BE2C (cell line): Measurements from ENCODE around the gene SLC5A4.

ENCODE experiments used
- DNase-seq: peaks from one replicate; pipeline ENCODE4 v3.0.0-alpha.2; 2020
- H3K27me3 ChIP-seq: fragments of 250-450 bp; sonication (Bioruptor Pico); 2 replicates; pipeline ENCODE4 v1.5.1; 2020; ENCODE audit warnings: mild to moderate bottlenecking
- H3K36me3 ChIP-seq: fragments of 250-450 bp; sonication (Bioruptor Pico); 2 replicates; pipeline ENCODE4 v1.5.1; 2020; ENCODE audit warnings: mild to moderate bottlenecking
- H3K4me1 ChIP-seq: fragments of 250-450 bp; sonication (Bioruptor Pico); 2 replicates; pipeline ENCODE4 v1.5.1; 2020
- H3K4me3 ChIP-seq: 2 replicates; pipeline ENCODE4 v1.5.1; 2011; ENCODE audit warnings: low read depth, low read length
- H3K9me3 ChIP-seq: fragments of 250-450 bp; sonication (Bioruptor Pico); 2 replicates; pipeline ENCODE4 v1.5.1; 2020
- CTCF ChIP-seq: IDR thresholded peaks from 2 replicates; pipeline ENCODE4 v1.5.1; 2012; ENCODE audit warnings: mild to moderate bottlenecking, low read depth, low read length

SLC5A4 gene

DNA sequence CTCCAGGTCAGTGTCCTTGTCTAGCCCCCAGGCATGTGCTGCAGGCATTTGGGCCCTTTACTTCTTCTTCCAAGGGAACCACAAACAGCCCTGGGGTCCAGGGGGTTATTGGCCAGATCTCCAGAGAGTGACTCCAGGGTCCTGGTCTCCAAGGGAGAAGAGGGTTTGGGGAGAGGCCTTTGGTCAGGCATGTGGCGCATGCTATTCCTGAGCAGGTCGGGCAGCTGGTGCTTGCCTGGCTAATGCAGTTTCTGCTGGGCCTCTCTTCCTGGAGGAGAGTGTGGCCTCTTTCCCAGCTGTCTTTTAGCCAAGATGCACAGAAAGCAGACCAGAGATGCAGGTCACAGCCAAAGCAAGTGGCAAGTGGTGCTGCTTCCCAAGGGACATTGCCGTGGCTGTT lies 46.5 kb downstream of the SLC5A4 start:
- no peak overlapping the region for H3K4me3 ChIP-seq
- no peaks in the 10 kb centered on the region for H3K4me1 ChIP-seq
- no peaks in the 10 kb centered on the region for H3K9me3 ChIP-seq
- DNase-seq = no peak
- H3K36me3 ChIP-seq = no peaks in the 10 kb centered on the region
- no peak for TF ChIP-seq CTCF
- peaks cover 13% of the 10 kb centered on the region for H3K27me3 ChIP-seq

GRCh38 chr22:32207971-32208480 lies 47.1 kb downstream of the SLC5A4 start:
- TF ChIP-seq CTCF = no peak
- Histone ChIP-seq H3K4me1 (no peaks in the 10 kb centered on the region), H3K9me3 (no peaks in the 10 kb centered on the region), H3K27me3 (peaks cover 20% of the 10 kb centered on the region), H3K4me3 (no peak overlapping the region), H3K36me3 (no peaks in the 10 kb centered on the region)
- DNase-seq = no peak

GRCh38 chr22:32206774-32207758 lies 48.1 kb downstream of the SLC5A4 start:
- Histone ChIP-seq H3K9me3 (no peaks in the 10 kb centered on the region), H3K4me3 (no peak overlapping the region), H3K27me3 (peaks cover 29% of the 10 kb centered on the region), H3K4me1 (no peaks in the 10 kb centered on the region), H3K36me3 (no peaks in the 10 kb centered on the region)
- peak; percentile 74 for TF ChIP-seq CTCF
- no peak for DNase-seq

- Histone ChIP-seq H3K4me3 (no peak overlapping the region), H3K9me3 (no peaks in the 10 kb centered on the region), H3K36me3 (no peaks in the 10 kb centered on the region), H3K4me1 (no peaks in the 10 kb centered on the region), H3K27me3 (peaks cover 33% of the 10 kb centered on the region)
- no peak for TF ChIP-seq CTCF
- no peak for DNase-seq
Observed at GRCh38 chr22:32205974-32206773, 49.0 kb downstream of the SLC5A4 start.

GRCh38 chr22:32204856-32205722 lies 50.1 kb downstream of the SLC5A4 start, which contains the start of gene RFPL2:
TSS of gene RFPL2 (minus strand) at chr22:32205073. CDS start at chr22:32202451, 2,622 bp downstream.
- Histone ChIP-seq H3K4me3 (peak within 1 kb of the TSS; percentile 63), H3K4me1 (no peaks in the 10 kb centered on the region), H3K27me3 (peaks cover 33% of the 10 kb centered on the region), H3K9me3 (no peaks in the 10 kb centered on the region), H3K36me3 (no peaks in the 10 kb centered on the region)
- peak; percentile 78 for DNase-seq
- TF ChIP-seq CTCF = no peak
